Measurements from ENCODE around the gene PBLD.
"Not testable (repeated sequence)": the region's sequence is repeated elsewhere in the genome, so short reads cannot be mapped to it uniquely, and the experiment has no call there.

The PBLD gene

GRCh38 chr10:68284062-68285001 lies 48.4 kb downstream of the PBLD start:
- DNase-seq (ENCODE audit: extremely low read depth in 1 of 2, low read depth in 1 of 2), result no peak

- no peak for DNase-seq (ENCODE audit: extremely low read depth in 1 of 2, low read depth in 1 of 2)
Observed at GRCh38 chr10:68280758-68281157, 52.0 kb downstream of the PBLD start.

- not testable (repeated sequence) for DNase-seq (ENCODE audit: extremely low read depth in 1 of 2, low read depth in 1 of 2)
Observed at GRCh38 chr10:68278906-68279753, 53.6 kb downstream of the PBLD start.

GRCh38 chr10:68277814-68278213 lies 54.9 kb downstream of the PBLD start:
- DNase-seq (ENCODE audit: extremely low read depth in 1 of 2, low read depth in 1 of 2), result not testable (repeated sequence)

GRCh38 chr10:68276224-68276623 lies 56.5 kb downstream of the PBLD start:
- no peak for DNase-seq (ENCODE audit: extremely low read depth in 1 of 2, low read depth in 1 of 2)

GRCh38 chr10:68275600-68276126 lies 57.1 kb downstream of the PBLD start:
- DNase-seq (ENCODE audit: extremely low read depth in 1 of 2, low read depth in 1 of 2), result no peak

- no peak for DNase-seq (ENCODE audit: extremely low read depth in 1 of 2, low read depth in 1 of 2)
Observed at GRCh38 chr10:68272833-68273232, 59.9 kb downstream of the PBLD start.

GRCh38 chr10:68271196-68271882 lies 61.4 kb downstream of the PBLD start:
- no peak for DNase-seq (ENCODE audit: extremely low read depth in 1 of 2, low read depth in 1 of 2)

- no peak for DNase-seq (ENCODE audit: extremely low read depth in 1 of 2, low read depth in 1 of 2)
Observed at GRCh38 chr10:68269562-68270290, 63.0 kb downstream of the PBLD start.

GRCh38 chr10:68261132-68261856 lies 71.4 kb downstream of the PBLD start:
- DNase-seq (ENCODE audit: extremely low read depth in 1 of 2, low read depth in 1 of 2), result no peak

- DNase-seq (ENCODE audit: extremely low read depth in 1 of 2, low read depth in 1 of 2), result no peak
Observed at GRCh38 chr10:68253346-68253745, 79.4 kb downstream of the PBLD start.

- DNase-seq (ENCODE audit: extremely low read depth in 1 of 2, low read depth in 1 of 2), result no peak
Observed at GRCh38 chr10:68251625-68252495, 80.9 kb downstream of the PBLD start.

GRCh38 chr10:68251151-68251550 lies 81.6 kb downstream of the PBLD start:
- no peak for DNase-seq (ENCODE audit: extremely low read depth in 1 of 2, low read depth in 1 of 2)

GRCh38 chr10:68249297-68249696 lies 83.4 kb downstream of the PBLD start:
- DNase-seq (ENCODE audit: extremely low read depth in 1 of 2, low read depth in 1 of 2), result no peak

GRCh38 chr10:68247931-68248330 lies 84.8 kb downstream of the PBLD start:
- DNase-seq (ENCODE audit: extremely low read depth in 1 of 2, low read depth in 1 of 2), result no peak

GRCh38 chr10:68246397-68246796 lies 86.3 kb downstream of the PBLD start:
- DNase-seq (ENCODE audit: extremely low read depth in 1 of 2, low read depth in 1 of 2), result not testable (repeated sequence)

- DNase-seq (ENCODE audit: extremely low read depth in 1 of 2, low read depth in 1 of 2), result no peak
Observed at GRCh38 chr10:68242051-68242450, 90.7 kb downstream of the PBLD start.

GRCh38 chr10:68239596-68240150 lies 93.1 kb downstream of the PBLD start:
- DNase-seq (ENCODE audit: extremely low read depth in 1 of 2, low read depth in 1 of 2), result no peak
